PC-3 (cell line): Measurements from ENCODE around the gene DPH3.

Experiments used
- CTCF ChIP-seq: fragments of 300-600 bp; sonication (generic); conservative IDR thresholded peaks from 2 replicates; pipeline ENCODE4 v1.5.1; 2017; ENCODE audit warnings: antibody characterized with exemption, low read depth, mild to moderate bottlenecking, low read length
- EZH2 ChIP-seq: fragments of 300-600 bp; sonication (generic); IDR thresholded peaks from one replicate; pipeline ENCODE4 v1.6.1; 2017; ENCODE audit warnings: antibody characterized with exemption, mild to moderate bottlenecking, low read length; ENCODE audit not compliant: unreplicated experiment

- TF ChIP-seq CTCF = no peak
- no peak for TF ChIP-seq EZH2
These were observed 34.1 kb upstream of the DPH3 start for GRCh38 chr3:16298891-16299290.
